NB4 (cell line): ENCODE measurements around the gene MYNN.

ENCODE experiments used
- DNase-seq: peaks from one replicate; pipeline ENCODE4 v3.0.0; 2010; ENCODE audit warnings: low read depth
- H3K4me3 ChIP-seq: one replicate; pipeline ENCODE4 v1.5.1; 2011; ENCODE audit warnings: mild to moderate bottlenecking, low read depth, low read length, moderate library complexity
- MYC ChIP-seq: IDR thresholded peaks from 2 replicates; pipeline ENCODE4 v1.6.1; 2011; ENCODE audit warnings: low read depth, low read length
- POLR2A ChIP-seq: IDR thresholded peaks from 2 replicates; pipeline ENCODE4 v1.6.1; 2011; ENCODE audit warnings: mild to moderate bottlenecking; ENCODE audit not compliant: insufficient read length; ENCODE audit errors: extremely low read depth
- TF ChIP-seq, protein P1 (sequence below): IDR thresholded peaks from 2 replicates; pipeline ENCODE4 v1.6.1; 2011; ENCODE audit warnings: low read depth, low read length
- TF ChIP-seq, protein P2 (sequence below): IDR thresholded peaks from one replicate; pipeline ENCODE4 v1.5.1; 2012; ENCODE audit warnings: low read depth, low read length

MYNN gene

DNA sequence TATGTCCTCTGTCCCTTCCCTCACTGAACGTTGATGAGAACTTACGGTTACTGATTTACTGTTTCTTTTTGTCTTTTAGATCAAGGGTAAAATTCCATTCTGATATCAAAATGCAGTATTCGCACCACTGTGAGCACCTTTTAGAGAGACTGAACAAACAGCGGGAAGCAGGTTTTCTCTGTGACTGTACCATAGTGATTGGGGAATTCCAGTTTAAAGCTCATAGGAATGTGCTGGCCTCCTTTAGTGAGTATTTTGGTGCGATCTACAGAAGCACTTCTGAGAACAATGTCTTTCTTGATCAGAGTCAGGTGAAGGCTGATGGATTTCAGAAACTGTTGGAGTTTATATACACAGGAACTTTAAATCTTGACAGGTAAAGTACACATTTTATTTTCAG lies 990 bp downstream of the MYNN start:
- TF ChIP-seq MYC (no peak), POLR2A (no peak)
- TF ChIP-seq, protein P1, sequence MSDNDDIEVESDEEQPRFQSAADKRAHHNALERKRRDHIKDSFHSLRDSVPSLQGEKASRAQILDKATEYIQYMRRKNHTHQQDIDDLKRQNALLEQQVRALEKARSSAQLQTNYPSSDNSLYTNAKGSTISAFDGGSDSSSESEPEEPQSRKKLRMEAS = no peak
- TF ChIP-seq, protein P2, sequence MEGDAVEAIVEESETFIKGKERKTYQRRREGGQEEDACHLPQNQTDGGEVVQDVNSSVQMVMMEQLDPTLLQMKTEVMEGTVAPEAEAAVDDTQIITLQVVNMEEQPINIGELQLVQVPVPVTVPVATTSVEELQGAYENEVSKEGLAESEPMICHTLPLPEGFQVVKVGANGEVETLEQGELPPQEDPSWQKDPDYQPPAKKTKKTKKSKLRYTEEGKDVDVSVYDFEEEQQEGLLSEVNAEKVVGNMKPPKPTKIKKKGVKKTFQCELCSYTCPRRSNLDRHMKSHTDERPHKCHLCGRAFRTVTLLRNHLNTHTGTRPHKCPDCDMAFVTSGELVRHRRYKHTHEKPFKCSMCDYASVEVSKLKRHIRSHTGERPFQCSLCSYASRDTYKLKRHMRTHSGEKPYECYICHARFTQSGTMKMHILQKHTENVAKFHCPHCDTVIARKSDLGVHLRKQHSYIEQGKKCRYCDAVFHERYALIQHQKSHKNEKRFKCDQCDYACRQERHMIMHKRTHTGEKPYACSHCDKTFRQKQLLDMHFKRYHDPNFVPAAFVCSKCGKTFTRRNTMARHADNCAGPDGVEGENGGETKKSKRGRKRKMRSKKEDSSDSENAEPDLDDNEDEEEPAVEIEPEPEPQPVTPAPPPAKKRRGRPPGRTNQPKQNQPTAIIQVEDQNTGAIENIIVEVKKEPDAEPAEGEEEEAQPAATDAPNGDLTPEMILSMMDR = no peak
- H3K4me3 ChIP-seq = peak overlapping the region; percentile 96
- DNase-seq = no peak

DNA sequence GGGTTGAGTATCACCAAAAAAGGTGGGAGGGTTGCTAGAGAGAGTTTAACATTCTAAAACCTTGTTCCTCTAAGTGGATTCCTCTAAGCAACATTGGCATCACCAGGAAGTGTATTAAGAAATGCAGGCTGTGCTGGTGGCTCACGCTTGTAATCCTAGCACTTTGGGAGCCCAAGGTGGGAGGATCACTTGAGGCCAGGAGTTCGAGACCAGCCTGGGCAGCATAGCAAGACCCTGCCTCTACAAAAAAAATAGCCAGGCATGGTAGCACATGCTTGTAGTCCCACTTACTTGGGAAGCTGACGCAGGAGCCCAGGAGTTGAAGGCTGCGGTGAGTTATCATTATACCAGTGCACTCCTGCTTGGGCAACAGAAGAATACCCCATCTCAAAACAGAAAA lies 4.6 kb downstream of the MYNN start:
- TF ChIP-seq, protein P2 = no peak
- no peak for TF ChIP-seq POLR2A
- TF ChIP-seq, protein P1 = no peak
- no peak for TF ChIP-seq MYC
- DNase-seq = no peak
- no peak overlapping the region for H3K4me3 ChIP-seq

DNA sequence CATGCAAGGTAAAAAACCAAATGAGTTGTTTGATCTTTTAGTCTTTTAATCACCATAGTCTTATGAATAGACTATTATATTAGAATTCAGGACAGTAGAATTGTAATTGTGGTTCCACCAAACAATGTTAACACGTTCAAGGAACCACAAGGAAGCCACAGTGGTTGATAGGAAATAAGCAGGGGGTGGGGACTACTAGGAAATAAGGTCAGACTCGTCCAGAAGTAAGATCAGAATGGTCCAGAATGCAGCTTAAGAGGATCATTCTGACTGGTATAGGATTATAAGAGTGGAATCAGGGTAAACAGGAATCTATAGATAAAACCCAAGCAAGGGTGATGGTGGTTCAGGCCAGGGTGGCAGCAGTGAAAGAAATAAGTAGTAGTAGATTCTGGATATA lies 7.5 kb downstream of the MYNN start:
- DNase-seq = no peak
- TF ChIP-seq POLR2A = no peak
- no peak for TF ChIP-seq MYC
- TF ChIP-seq, protein P1 = no peak
- TF ChIP-seq, protein P2 = no peak
- H3K4me3 ChIP-seq = no peak overlapping the region

DNA sequence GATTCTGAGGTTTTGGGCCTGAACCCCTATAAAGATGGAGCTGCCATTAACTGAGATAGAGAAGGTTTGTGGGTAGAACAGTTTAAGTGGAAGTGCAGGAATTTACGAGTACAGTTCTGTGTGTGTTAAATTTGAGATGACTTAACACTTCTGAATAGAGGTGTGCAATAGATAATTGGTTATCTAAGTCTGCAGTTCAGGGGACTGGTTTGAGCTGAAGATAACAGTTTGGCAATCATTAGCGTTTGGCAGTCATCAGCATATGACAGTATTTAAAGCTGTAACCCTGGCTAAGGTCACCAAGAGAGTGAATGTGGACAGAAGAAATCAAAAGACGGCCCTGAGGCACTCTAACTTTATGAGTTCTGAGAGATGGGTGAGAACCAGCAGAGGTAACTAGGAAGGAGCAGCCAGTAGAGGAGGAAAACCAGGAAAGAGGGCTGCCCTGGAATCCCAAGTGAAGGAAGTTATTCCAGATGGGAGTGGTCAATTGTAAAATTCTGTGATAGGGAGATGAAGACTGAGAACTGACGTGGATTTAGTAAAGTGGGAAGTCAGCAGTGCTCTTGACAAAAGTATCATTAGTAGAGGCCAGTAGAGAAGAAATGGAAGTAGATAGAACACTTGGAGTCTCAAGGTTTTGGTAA lies 8.1 kb downstream of the MYNN start:
- DNase-seq = no peak
- TF ChIP-seq, protein P2 = no peak
- TF ChIP-seq, protein P1 = no peak
- TF ChIP-seq POLR2A = no peak
- no peak for TF ChIP-seq MYC
- no peak overlapping the region for H3K4me3 ChIP-seq

DNA sequence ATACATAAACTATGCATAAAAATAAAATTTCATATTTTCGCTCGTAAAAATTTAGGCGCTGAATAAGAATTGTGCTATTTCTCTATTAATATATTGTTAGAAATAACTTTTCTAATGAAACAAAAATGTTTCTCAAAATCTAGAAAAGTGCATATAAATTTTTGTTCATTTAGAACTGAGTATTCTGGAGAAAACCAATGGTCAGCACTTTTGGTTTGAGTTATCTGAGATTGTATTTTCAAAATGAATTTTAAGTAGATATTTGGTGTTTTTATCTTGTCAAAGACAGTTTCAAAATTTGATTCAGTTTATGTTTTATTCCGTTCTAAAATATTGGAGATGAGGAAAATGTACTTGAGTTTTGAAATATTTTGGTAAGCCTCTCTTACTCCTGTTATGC lies 13.9 kb downstream of the MYNN start:
- H3K4me3 ChIP-seq = no peak overlapping the region
- DNase-seq = no peak
- no peak for TF ChIP-seq POLR2A
- no peak for TF ChIP-seq MYC
- TF ChIP-seq, protein P1 = no peak
- TF ChIP-seq, protein P2 = no peak

DNA sequence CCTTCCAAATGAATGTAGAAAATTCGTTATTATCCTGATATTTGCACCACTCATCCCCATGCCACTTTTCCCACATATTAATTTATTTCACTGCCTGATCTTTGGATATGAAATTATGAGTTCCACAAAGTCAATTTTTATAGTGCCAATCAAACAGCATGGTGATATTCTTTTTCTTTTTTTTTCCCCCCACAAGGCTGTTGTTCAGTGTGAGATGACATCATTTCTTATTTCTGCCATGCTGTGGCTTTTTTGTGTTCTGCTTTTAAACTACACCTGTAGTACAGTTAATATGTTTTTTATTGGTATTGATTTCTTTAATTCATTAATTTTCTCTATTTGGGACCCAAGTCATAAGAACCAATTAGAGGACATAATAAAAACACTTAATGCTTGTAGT lies 14.6 kb downstream of the MYNN start:
- H3K4me3 ChIP-seq = no peak overlapping the region
- no peak for DNase-seq
- TF ChIP-seq, protein P1 = no peak
- TF ChIP-seq, protein P2 = no peak
- TF ChIP-seq MYC = no peak
- no peak for TF ChIP-seq POLR2A
